GM10266 (cell line): ENCODE data around the gene ZBTB34.

Experiments used
- DNase-seq: peaks from one replicate; pipeline ENCODE4 v3.0.0; 2012; ENCODE audit errors: extremely low spot score
- CTCF ChIP-seq: IDR thresholded peaks from 2 replicates; pipeline ENCODE4 v1.5.1; 2012; ENCODE audit warnings: mild to moderate bottlenecking, low read depth; ENCODE audit not compliant: control insufficient read depth, insufficient read depth; ENCODE audit errors: missing control alignments

ZBTB34 gene

GRCh38 chr9:126853667-126854066 is 6.8 kb upstream of the ZBTB34 start:
- no peak for DNase-seq
- TF ChIP-seq CTCF = no peak

GRCh38 chr9:126854734-126855133 is 5.7 kb upstream of the ZBTB34 start:
- no peak for DNase-seq
- TF ChIP-seq CTCF = no peak

- no peak for TF ChIP-seq CTCF
- no peak for DNase-seq
Measured at GRCh38 chr9:126856326-126856877, 4.0 kb upstream of the ZBTB34 start.

- TF ChIP-seq CTCF = no peak
- no peak for DNase-seq
Measured at GRCh38 chr9:126857261-126857960, 3.0 kb upstream of the ZBTB34 start.

- no peak for DNase-seq
- no peak for TF ChIP-seq CTCF
Measured at GRCh38 chr9:126859111-126859510, 1.3 kb upstream of the ZBTB34 start.

GRCh38 chr9:126860757-126861466 is 473 bp downstream of the ZBTB34 start:
- peak; percentile 53 for DNase-seq
- TF ChIP-seq CTCF = no peak

GRCh38 chr9:126861707-126862103 is 1.3 kb downstream of the ZBTB34 start:
- no peak for TF ChIP-seq CTCF
- no peak for DNase-seq
